IPS-18c (cell line): Measurements from ENCODE around the gene HS6ST2.
"Not testable (repeated sequence)": the region's sequence is repeated elsewhere in the genome, so short reads cannot be mapped to it uniquely, and the experiment has no call there.

Source experiments
- H3K4me3 ChIP-seq: 2 replicates; pipeline ENCODE4 v1.7.0; 2013; ENCODE audit warnings: low read depth, mild to moderate bottlenecking, low read length, moderate library complexity; ENCODE audit not compliant: insufficient read depth
- H3K9me3 ChIP-seq: one replicate; pipeline ENCODE4 v1.6.1; 2013; ENCODE audit warnings: mild to moderate bottlenecking, low read length, moderate library complexity; ENCODE audit not compliant: control insufficient read depth, insufficient read depth

Gene HS6ST2

GRCh38 chrX:132958091-132958703 lies at the start of gene HS6ST2:
Gene HS6ST2 (minus strand): TSS chrX:132958629.
- peak within 1 kb of the TSS; percentile 49 for H3K4me3 ChIP-seq
- H3K9me3 ChIP-seq: peaks cover 11% of the 10 kb centered on the region

- Histone ChIP-seq H3K4me3 (no peak overlapping the region), H3K9me3 (peaks cover 5% of the 10 kb centered on the region)
These were observed 49.0 kb upstream of the HS6ST2 start for GRCh38 chrX:133007458-133007857.

- no peak overlapping the region for H3K4me3 ChIP-seq
These were observed 47.2 kb upstream of the HS6ST2 start for GRCh38 chrX:133005616-133006015.

GRCh38 chrX:133005042-133005441 lies 46.6 kb upstream of the HS6ST2 start:
- Histone ChIP-seq H3K9me3 (peaks cover 5% of the 10 kb centered on the region), H3K4me3 (no peak overlapping the region)

More at GRCh38 chrX:133005616-133006015, 47.2 kb upstream of the HS6ST2 start:
- H3K9me3 ChIP-seq: peaks cover 5% of the 10 kb centered on the region

- Histone ChIP-seq H3K9me3 (peaks cover 7% of the 10 kb centered on the region), H3K4me3 (no peak overlapping the region)
These were observed 40.8 kb upstream of the HS6ST2 start for GRCh38 chrX:132999209-132999608.

GRCh38 chrX:132990835-132991234 lies 32.4 kb upstream of the HS6ST2 start:
- Histone ChIP-seq H3K4me3 (no peak overlapping the region), H3K9me3 (peaks cover 4% of the 10 kb centered on the region)

GRCh38 chrX:132986556-132986955 lies 28.1 kb upstream of the HS6ST2 start:
- Histone ChIP-seq H3K9me3 (peaks cover 2% of the 10 kb centered on the region), H3K4me3 (no peak overlapping the region)

GRCh38 chrX:132984058-132984650 lies 25.7 kb upstream of the HS6ST2 start:
- Histone ChIP-seq H3K4me3 (no peak overlapping the region), H3K9me3 (peaks cover 2% of the 10 kb centered on the region)

- peaks cover 2% of the 10 kb centered on the region for H3K9me3 ChIP-seq
- no peak overlapping the region for H3K4me3 ChIP-seq
These were observed 25.1 kb upstream of the HS6ST2 start for GRCh38 chrX:132983496-132983895.

- H3K4me3 ChIP-seq, H3K9me3 ChIP-seq: not testable (repeated sequence)
These were observed 21.6 kb upstream of the HS6ST2 start for GRCh38 chrX:132980035-132980434.

GRCh38 chrX:132968296-132968949 lies 10.0 kb upstream of the HS6ST2 start:
- Histone ChIP-seq H3K4me3 (no peak overlapping the region), H3K9me3 (peaks cover 9% of the 10 kb centered on the region)

- no peak overlapping the region for H3K4me3 ChIP-seq
These were observed 8.6 kb upstream of the HS6ST2 start for GRCh38 chrX:132967049-132967448.

GRCh38 chrX:132965461-132965860 lies 7.0 kb upstream of the HS6ST2 start:
- Histone ChIP-seq H3K4me3 (no peak overlapping the region; the same call in 1 of the 2 replicates), H3K9me3 (peaks cover 9% of the 10 kb centered on the region)

More at GRCh38 chrX:132967049-132967448, 8.6 kb upstream of the HS6ST2 start:
- H3K9me3 ChIP-seq: peaks cover 9% of the 10 kb centered on the region

- Histone ChIP-seq H3K4me3 (no peak overlapping the region), H3K9me3 (peaks cover 9% of the 10 kb centered on the region)
These were observed 3.1 kb upstream of the HS6ST2 start for GRCh38 chrX:132961511-132961910.

GRCh38 chrX:132957211-132958090 lies 978 bp downstream of the HS6ST2 start:
- Histone ChIP-seq H3K9me3 (peaks cover 11% of the 10 kb centered on the region), H3K4me3 (peak overlapping the region; percentile 59)

GRCh38 chrX:132956421-132957210 lies 1.8 kb downstream of the HS6ST2 start:
- Histone ChIP-seq H3K9me3 (peaks cover 11% of the 10 kb centered on the region), H3K4me3 (peak overlapping the region; percentile 59)

GRCh38 chrX:132955690-132956089 lies 2.7 kb downstream of the HS6ST2 start:
- H3K4me3 ChIP-seq: peak overlapping the region; percentile 59; the same call in 1 of the 2 replicates
- H3K9me3 ChIP-seq: peaks cover 11% of the 10 kb centered on the region
